OCI-LY3 (cell line): Measurements from ENCODE around the gene NBPF3.
"Not testable (repeated sequence)": the region's sequence is repeated elsewhere in the genome, so short reads cannot be mapped to it uniquely, and the experiment has no call there.

ENCODE experiments used
- H2AFZ ChIP-seq: fragments of 200-600, 300-600 bp; shearing (Covaris generic); 2 replicates; pipeline ENCODE4 v1.6.0; 2014; ENCODE audit warnings: antibody characterized with exemption, low read depth, low read length
- H3K27ac ChIP-seq: fragments of 200-600, 300-600 bp; sonication (generic); 2 replicates; pipeline ENCODE4 v1.5.1; 2014; ENCODE audit warnings: mild to moderate bottlenecking, low read length, moderate library complexity, mixed read lengths
- H3K27me3 ChIP-seq: fragments of 200-600, 300-600 bp; sonication (generic); 2 replicates; pipeline ENCODE4 v1.6.1; 2014; ENCODE audit warnings: low read depth, low read length, mixed read lengths
- H3K36me3 ChIP-seq: fragments of 200-600, 300-600 bp; sonication (generic); replicated peaks from 2 replicates; pipeline ENCODE3; 2014; ENCODE audit warnings: low read depth, low read length, mixed read lengths
- H3K4me1 ChIP-seq: fragments of 300-600, 200-600 bp; sonication (generic); 2 replicates; pipeline ENCODE4 v1.6.1; 2014; ENCODE audit warnings: low read length, mixed read lengths
- H3K4me2 ChIP-seq: fragments of 200-600, 300-600 bp; sonication (generic); 2 replicates; pipeline ENCODE4 v1.6.1; 2014; ENCODE audit warnings: low read length, mixed read lengths
- H3K4me3 ChIP-seq: fragments of 300-600, 200-600 bp; sonication (generic); 2 replicates; pipeline ENCODE4 v1.5.1; 2014; ENCODE audit warnings: antibody characterized with exemption, mild to moderate bottlenecking, low read length, moderate library complexity
- H3K79me2 ChIP-seq: fragments of 300-600, 200-600 bp; shearing (Covaris generic); 2 replicates; pipeline ENCODE4 v1.6.1; 2014; ENCODE audit warnings: mild to moderate bottlenecking, low read length, mixed read lengths
- H3K9ac ChIP-seq: fragments of 300-600, 200-600 bp; shearing (Covaris generic); 2 replicates; pipeline ENCODE4 v1.6.0; 2014; ENCODE audit warnings: mild to moderate bottlenecking, low read length, moderate library complexity
- H3K9me3 ChIP-seq: fragments of 200-600, 300-600 bp; shearing (Covaris generic); 2 replicates; pipeline ENCODE4 v1.6.1; 2014; ENCODE audit warnings: low read length, mixed read lengths; ENCODE audit not compliant: insufficient read depth
- H4K20me1 ChIP-seq: fragments of 200-600, 300-600 bp; sonication (generic); 2 replicates; pipeline ENCODE4 v1.6.1; 2016; ENCODE audit warnings: low read length, mixed read lengths; ENCODE audit not compliant: insufficient read depth
- CTCF ChIP-seq: fragments of 200-600, 300-600 bp; sonication (generic); IDR thresholded peaks from 2 replicates; pipeline ENCODE4 v1.5.1; 2014; ENCODE audit warnings: antibody characterized with exemption, low read length, low read depth
- EZH2phosphoT487 ChIP-seq: fragments of 200-600 bp; shearing (Covaris generic); IDR thresholded peaks from 2 replicates; pipeline ENCODE4 v1.6.1; 2018; ENCODE audit warnings: antibody characterized with exemption, mixed run types, low read depth

The NBPF3 gene

GRCh38 chr1:21397813-21398188 lies 42.1 kb upstream of the NBPF3 start:
- Histone ChIP-seq H2AFZ (no peak overlapping the region), H3K9me3 (no peaks in the 10 kb centered on the region), H3K79me2 (no peaks in the 10 kb centered on the region), H3K4me2 (no peak overlapping the region), H3K36me3 (no peaks in the 10 kb centered on the region), H3K9ac (no peak overlapping the region), H4K20me1 (no peaks in the 10 kb centered on the region), H3K27me3 (peaks cover 7% of the 10 kb centered on the region; the same call in 1 of the 2 replicates), H3K27ac (no peak overlapping the region), H3K4me1 (peaks cover 2% of the 10 kb centered on the region; the same call in 1 of the 2 replicates), H3K4me3 (no peak overlapping the region)
- TF ChIP-seq CTCF (no peak), EZH2phosphoT487 (no peak)

- H3K4me2 ChIP-seq, H3K27me3 ChIP-seq, H2AFZ ChIP-seq: not testable (repeated sequence)
Measured at GRCh38 chr1:21401726-21402346, 38.1 kb upstream of the NBPF3 start.

GRCh38 chr1:21406659-21407058 lies 33.3 kb upstream of the NBPF3 start:
- peaks cover 4% of the 10 kb centered on the region; the same call in 1 of the 2 replicates for H3K27me3 ChIP-seq

More at GRCh38 chr1:21401726-21402346, 38.1 kb upstream of the NBPF3 start:
- not testable (repeated sequence) for H3K36me3 ChIP-seq, H3K27ac ChIP-seq, H3K79me2 ChIP-seq, H4K20me1 ChIP-seq, H3K4me3 ChIP-seq, H3K9ac ChIP-seq, H3K4me1 ChIP-seq, H3K9me3 ChIP-seq

GRCh38 chr1:21409897-21410296 lies 30.0 kb upstream of the NBPF3 start:
- H3K27ac ChIP-seq, H3K9me3 ChIP-seq, H3K4me1 ChIP-seq, H3K4me3 ChIP-seq, H3K79me2 ChIP-seq, H3K9ac ChIP-seq, H3K27me3 ChIP-seq, H3K4me2 ChIP-seq, H2AFZ ChIP-seq, H3K36me3 ChIP-seq, H4K20me1 ChIP-seq: not testable (repeated sequence)

More at GRCh38 chr1:21406659-21407058, 33.3 kb upstream of the NBPF3 start:
- Histone ChIP-seq H3K4me1 (no peaks in the 10 kb centered on the region), H2AFZ (no peak overlapping the region), H3K9ac (no peak overlapping the region), H3K36me3 (no peaks in the 10 kb centered on the region), H3K4me3 (no peak overlapping the region), H3K79me2 (no peaks in the 10 kb centered on the region), H3K9me3 (no peaks in the 10 kb centered on the region), H3K27ac (no peak overlapping the region), H4K20me1 (no peaks in the 10 kb centered on the region), H3K4me2 (no peak overlapping the region)
- no peak for TF ChIP-seq CTCF
- no peak for TF ChIP-seq EZH2phosphoT487

GRCh38 chr1:21414015-21414414 lies 25.9 kb upstream of the NBPF3 start:
- Histone ChIP-seq H2AFZ (no peak overlapping the region), H3K9me3 (no peaks in the 10 kb centered on the region), H3K36me3 (no peaks in the 10 kb centered on the region), H3K4me1 (no peaks in the 10 kb centered on the region), H3K4me3 (no peak overlapping the region), H4K20me1 (no peaks in the 10 kb centered on the region), H3K9ac (no peak overlapping the region), H3K27me3 (peaks cover 4% of the 10 kb centered on the region; the same call in 1 of the 2 replicates), H3K27ac (no peak overlapping the region), H3K4me2 (no peak overlapping the region), H3K79me2 (no peaks in the 10 kb centered on the region)
- TF ChIP-seq CTCF (no peak), EZH2phosphoT487 (no peak)

- H3K36me3 ChIP-seq, H3K4me1 ChIP-seq, H3K4me3 ChIP-seq, H3K9me3 ChIP-seq, H3K4me2 ChIP-seq, H3K79me2 ChIP-seq, H3K9ac ChIP-seq, H3K27ac ChIP-seq, H4K20me1 ChIP-seq, H2AFZ ChIP-seq, H3K27me3 ChIP-seq: not testable (repeated sequence)
Measured at GRCh38 chr1:21420378-21420777, 19.6 kb upstream of the NBPF3 start.

- H3K9ac ChIP-seq: not testable (repeated sequence)
Measured at GRCh38 chr1:21421307-21421706, 18.6 kb upstream of the NBPF3 start.

More at GRCh38 chr1:21421307-21421706, 18.6 kb upstream of the NBPF3 start:
- not testable (repeated sequence) for H2AFZ ChIP-seq, H3K27me3 ChIP-seq, H3K9me3 ChIP-seq, H3K79me2 ChIP-seq, H3K4me3 ChIP-seq, H3K27ac ChIP-seq, H4K20me1 ChIP-seq, H3K36me3 ChIP-seq, H3K4me1 ChIP-seq, H3K4me2 ChIP-seq
